ENCODE data around the gene RNU5D-1.

GRCh38 chr1:44688760-44689446 lies 42.1 kb downstream of the RNU5D-1 start:
- TF ChIP-seq BHLHE40 (IDR thresholded peaks at IDR 0.05; ENCODE audit: borderline replicate concordance in 1 of 2, low read depth in 2 of 2, low read length in 1 of 2) (no peak), KAT2A (conservative IDR thresholded peaks at IDR 0.05; ENCODE audit: control insufficient read depth, low read depth, low read length) (no peak), ATF2 (IDR thresholded peaks at IDR 0.05; ENCODE audit: low read length) (no peak), ZNF24 (IDR thresholded peaks at IDR 0.05) (no peak), YY1 (IDR thresholded peaks at IDR 0.05; ENCODE audit: low read depth, low read length) (no peak), HDGF (IDR thresholded peaks at IDR 0.05) (no peak), EP300 (IDR thresholded peaks at IDR 0.05; ENCODE audit: borderline replicate concordance in 1 of 2, control insufficient read depth in 1 of 2, low read depth in 2 of 2, low read length in 2 of 2) (no peak), POLR2A (IDR thresholded peaks at IDR 0.05; ENCODE audit: low read depth, low read length) (no peak)
- TF ChIP-seq, protein P1, sequence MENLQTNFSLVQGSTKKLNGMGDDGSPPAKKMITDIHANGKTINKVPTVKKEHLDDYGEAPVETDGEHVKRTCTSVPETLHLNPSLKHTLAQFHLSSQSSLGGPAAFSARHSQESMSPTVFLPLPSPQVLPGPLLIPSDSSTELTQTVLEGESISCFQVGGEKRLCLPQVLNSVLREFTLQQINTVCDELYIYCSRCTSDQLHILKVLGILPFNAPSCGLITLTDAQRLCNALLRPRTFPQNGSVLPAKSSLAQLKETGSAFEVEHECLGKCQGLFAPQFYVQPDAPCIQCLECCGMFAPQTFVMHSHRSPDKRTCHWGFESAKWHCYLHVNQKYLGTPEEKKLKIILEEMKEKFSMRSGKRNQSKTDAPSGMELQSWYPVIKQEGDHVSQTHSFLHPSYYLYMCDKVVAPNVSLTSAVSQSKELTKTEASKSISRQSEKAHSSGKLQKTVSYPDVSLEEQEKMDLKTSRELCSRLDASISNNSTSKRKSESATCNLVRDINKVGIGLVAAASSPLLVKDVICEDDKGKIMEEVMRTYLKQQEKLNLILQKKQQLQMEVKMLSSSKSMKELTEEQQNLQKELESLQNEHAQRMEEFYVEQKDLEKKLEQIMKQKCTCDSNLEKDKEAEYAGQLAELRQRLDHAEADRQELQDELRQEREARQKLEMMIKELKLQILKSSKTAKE (IDR thresholded peaks at IDR 0.05; ENCODE audit: low read depth, poor library complexity, severe bottlenecking): no peak
- TF ChIP-seq, protein P2, sequence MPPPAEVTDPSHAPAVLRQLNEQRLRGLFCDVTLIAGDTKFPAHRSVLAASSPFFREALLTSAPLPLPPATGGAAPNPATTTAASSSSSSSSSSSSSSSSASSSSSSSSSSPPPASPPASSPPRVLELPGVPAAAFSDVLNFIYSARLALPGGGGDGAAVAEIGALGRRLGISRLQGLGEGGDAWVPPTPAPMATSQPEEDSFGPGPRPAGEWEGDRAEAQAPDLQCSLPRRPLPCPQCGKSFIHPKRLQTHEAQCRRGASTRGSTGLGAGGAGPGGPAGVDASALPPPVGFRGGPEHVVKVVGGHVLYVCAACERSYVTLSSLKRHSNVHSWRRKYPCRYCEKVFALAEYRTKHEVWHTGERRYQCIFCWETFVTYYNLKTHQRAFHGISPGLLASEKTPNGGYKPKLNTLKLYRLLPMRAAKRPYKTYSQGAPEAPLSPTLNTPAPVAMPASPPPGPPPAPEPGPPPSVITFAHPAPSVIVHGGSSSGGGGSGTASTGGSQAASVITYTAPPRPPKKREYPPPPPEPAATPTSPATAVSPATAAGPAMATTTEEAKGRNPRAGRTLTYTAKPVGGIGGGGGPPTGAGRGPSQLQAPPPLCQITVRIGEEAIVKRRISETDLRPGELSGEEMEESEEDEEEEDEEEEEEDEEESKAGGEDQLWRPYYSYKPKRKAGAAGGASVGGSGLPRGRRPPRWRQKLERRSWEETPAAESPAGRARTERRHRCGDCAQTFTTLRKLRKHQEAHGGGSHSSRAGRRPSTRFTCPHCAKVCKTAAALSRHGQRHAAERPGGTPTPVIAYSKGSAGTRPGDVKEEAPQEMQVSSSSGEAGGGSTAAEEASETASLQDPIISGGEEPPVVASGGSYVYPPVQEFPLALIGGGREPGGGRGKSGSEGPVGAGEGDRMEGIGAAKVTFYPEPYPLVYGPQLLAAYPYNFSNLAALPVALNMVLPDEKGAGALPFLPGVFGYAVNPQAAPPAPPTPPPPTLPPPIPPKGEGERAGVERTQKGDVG (CRISPR knock-in tag; IDR thresholded peaks at IDR 0.05): no peak
- TF ChIP-seq, protein P3, sequence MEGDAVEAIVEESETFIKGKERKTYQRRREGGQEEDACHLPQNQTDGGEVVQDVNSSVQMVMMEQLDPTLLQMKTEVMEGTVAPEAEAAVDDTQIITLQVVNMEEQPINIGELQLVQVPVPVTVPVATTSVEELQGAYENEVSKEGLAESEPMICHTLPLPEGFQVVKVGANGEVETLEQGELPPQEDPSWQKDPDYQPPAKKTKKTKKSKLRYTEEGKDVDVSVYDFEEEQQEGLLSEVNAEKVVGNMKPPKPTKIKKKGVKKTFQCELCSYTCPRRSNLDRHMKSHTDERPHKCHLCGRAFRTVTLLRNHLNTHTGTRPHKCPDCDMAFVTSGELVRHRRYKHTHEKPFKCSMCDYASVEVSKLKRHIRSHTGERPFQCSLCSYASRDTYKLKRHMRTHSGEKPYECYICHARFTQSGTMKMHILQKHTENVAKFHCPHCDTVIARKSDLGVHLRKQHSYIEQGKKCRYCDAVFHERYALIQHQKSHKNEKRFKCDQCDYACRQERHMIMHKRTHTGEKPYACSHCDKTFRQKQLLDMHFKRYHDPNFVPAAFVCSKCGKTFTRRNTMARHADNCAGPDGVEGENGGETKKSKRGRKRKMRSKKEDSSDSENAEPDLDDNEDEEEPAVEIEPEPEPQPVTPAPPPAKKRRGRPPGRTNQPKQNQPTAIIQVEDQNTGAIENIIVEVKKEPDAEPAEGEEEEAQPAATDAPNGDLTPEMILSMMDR (IDR thresholded peaks at IDR 0.05 in 2 of 3, conservative IDR thresholded peaks at IDR 0.05 in 1 of 3; ENCODE audit: control insufficient read depth in 2 of 3, extremely low read depth in 1 of 3, insufficient read depth in 1 of 3, low read depth in 3 of 3, low read length in 3 of 3): no peak
